Measurements from ENCODE around the gene NSUN2. TPM values are rescaled to one million over a fixed set of nuclear protein-coding genes. Genes with fewer than 3 reads are reported as not detected.
"Not testable (repeated sequence)": the region's sequence is repeated elsewhere in the genome, so short reads cannot be mapped to it uniquely, and the experiment has no call there.

The NSUN2 gene
- total RNA-seq, 2 donors from 2014 or later = 42.2 to 52.6 TPM

GRCh38 chr5:6574537-6575245, 58.2 kb downstream of the NSUN2 start:
- no peak for DNase-seq (ENCODE audit: low spot score)

GRCh38 chr5:6574111-6574510, 58.7 kb downstream of the NSUN2 start:
- no peak for TF ChIP-seq CTCF (IDR thresholded peaks at IDR 0.05)
- Histone ChIP-seq H3K4me1 (ENCODE audit: control insufficient read depth in 1 of 2, low read depth in 2 of 2) (peaks cover 14 to 17% of the 10 kb centered on the region in 2 donors), H3K4me3 (no peak overlapping the region), H3K36me3 (no peaks in the 10 kb centered on the region), H3K27ac (no peak overlapping the region), H3K27me3 (replicated peaks; ENCODE audit: insufficient read depth) (no peaks in the 10 kb centered on the region), H3K9me3 (no peaks in the 10 kb centered on the region)
- DNase-seq (ENCODE audit: low spot score) = no peak
- ATAC-seq (ENCODE audit: insufficient number of reproducible peaks, low FRiP score, low read depth) = no peak

More at GRCh38 chr5:6574537-6575245, 58.2 kb downstream of the NSUN2 start:
- no peaks in the 10 kb centered on the region for H3K9me3 ChIP-seq
- H3K27ac ChIP-seq = no peak overlapping the region
- no peak for TF ChIP-seq CTCF (IDR thresholded peaks at IDR 0.05)
- H3K27me3 ChIP-seq (replicated peaks; ENCODE audit: insufficient read depth) = no peaks in the 10 kb centered on the region
- H3K36me3 ChIP-seq = no peaks in the 10 kb centered on the region
- no peak for ATAC-seq (ENCODE audit: insufficient number of reproducible peaks, low FRiP score, low read depth)
- peaks cover 14 to 17% of the 10 kb centered on the region in 2 donors for H3K4me1 ChIP-seq (ENCODE audit: control insufficient read depth in 1 of 2, low read depth in 2 of 2)
- no peak overlapping the region for H3K4me3 ChIP-seq

GRCh38 chr5:6573651-6574101, 59.2 kb downstream of the NSUN2 start:
- Histone ChIP-seq H3K4me1 (ENCODE audit: control insufficient read depth in 1 of 2, low read depth in 2 of 2) (peaks cover 14 to 17% of the 10 kb centered on the region in 2 donors), H3K36me3 (no peaks in the 10 kb centered on the region), H3K27me3 (replicated peaks; ENCODE audit: insufficient read depth) (no peaks in the 10 kb centered on the region), H3K4me3 (no peak overlapping the region), H3K9me3 (no peaks in the 10 kb centered on the region), H3K27ac (no peak overlapping the region)
- DNase-seq (ENCODE audit: low spot score) = no peak
- ATAC-seq (ENCODE audit: insufficient number of reproducible peaks, low FRiP score, low read depth) = no peak
- TF ChIP-seq CTCF (IDR thresholded peaks at IDR 0.05) = no peak

DNA sequence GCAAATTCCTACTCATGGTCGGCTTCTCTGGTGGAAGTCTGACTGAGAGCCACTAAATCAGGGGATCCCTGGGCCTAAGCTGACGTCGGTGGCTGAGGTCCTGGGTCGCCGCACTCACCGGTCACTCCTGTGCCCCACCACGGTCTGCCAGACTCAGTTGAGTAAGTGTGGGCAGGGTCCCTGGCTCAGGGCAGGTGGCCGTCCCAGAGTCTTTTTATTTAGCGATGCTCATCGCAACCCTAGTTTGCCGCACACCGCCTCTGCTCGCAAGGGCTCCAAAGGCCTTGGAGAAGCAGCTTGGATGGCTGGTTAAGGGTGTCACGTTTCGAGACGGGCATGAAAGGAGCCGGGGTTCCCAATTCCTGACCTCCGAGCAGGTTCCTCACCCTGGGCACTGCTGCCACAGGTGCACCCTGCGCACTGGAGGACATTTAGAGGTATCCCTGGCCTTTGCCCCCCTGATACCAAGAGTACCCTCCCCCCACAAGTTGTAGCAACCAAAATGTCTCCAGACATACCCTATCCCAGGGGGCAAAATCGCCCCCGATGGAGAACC, 59.9 kb downstream of the NSUN2 start:
- DNase-seq (ENCODE audit: low spot score) (no peak), ATAC-seq (ENCODE audit: insufficient number of reproducible peaks, low FRiP score, low read depth) (no peak)
- TF ChIP-seq CTCF (IDR thresholded peaks at IDR 0.05) = no peak
- Histone ChIP-seq H3K9me3 (no peaks in the 10 kb centered on the region), H3K27me3 (replicated peaks; ENCODE audit: insufficient read depth) (no peaks in the 10 kb centered on the region), H3K27ac (no peak overlapping the region), H3K4me1 (ENCODE audit: control insufficient read depth in 1 of 2, low read depth in 2 of 2) (peaks cover 14 to 17% of the 10 kb centered on the region in 2 donors), H3K36me3 (no peaks in the 10 kb centered on the region), H3K4me3 (no peak overlapping the region)

DNA sequence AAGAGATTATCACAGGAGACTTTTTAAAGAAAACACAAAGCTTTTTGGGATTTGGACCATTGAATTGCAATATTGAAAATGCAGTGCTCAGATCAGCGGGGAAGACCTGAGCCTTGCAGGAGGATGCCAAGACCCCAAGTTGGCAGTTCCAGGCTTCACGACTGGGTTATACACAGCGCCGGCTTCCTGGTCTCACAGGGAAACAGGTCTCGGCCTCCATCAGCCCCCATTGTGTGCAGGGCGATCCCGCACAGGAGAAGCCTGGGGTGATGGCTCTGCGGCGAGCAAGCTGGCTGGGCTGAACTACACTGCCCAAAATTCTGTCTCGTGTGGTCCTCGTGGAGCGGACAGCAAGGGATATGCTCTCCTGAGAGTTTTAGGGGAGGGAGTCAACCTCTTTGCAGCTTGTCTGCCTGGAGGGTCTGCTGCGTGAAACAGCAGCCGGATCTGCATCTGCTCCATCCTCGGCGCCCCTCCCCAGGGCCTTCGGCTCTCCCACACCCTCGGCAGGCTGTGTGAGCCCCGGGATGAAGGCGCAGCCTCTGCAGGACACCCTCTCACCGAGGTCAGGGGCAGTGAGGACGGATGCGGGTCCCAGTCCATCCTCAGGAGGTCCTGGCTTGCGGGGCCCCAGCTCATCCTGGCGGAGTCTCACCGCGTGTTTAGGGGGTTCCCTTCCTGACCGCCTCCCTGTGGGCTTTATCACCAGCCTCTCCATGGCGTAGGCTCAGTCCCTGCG, 60.6 kb downstream of the NSUN2 start:
- no peaks in the 10 kb centered on the region for H3K9me3 ChIP-seq
- no peaks in the 10 kb centered on the region for H3K36me3 ChIP-seq
- ATAC-seq (ENCODE audit: insufficient number of reproducible peaks, low FRiP score, low read depth) (no peak), DNase-seq (ENCODE audit: low spot score) (no peak)
- H3K27me3 ChIP-seq (replicated peaks; ENCODE audit: insufficient read depth) = no peaks in the 10 kb centered on the region
- H3K4me1 ChIP-seq (ENCODE audit: control insufficient read depth in 1 of 2, low read depth in 2 of 2) = peaks cover 14 to 17% of the 10 kb centered on the region in 2 donors
- H3K27ac ChIP-seq = no peak overlapping the region
- no peak overlapping the region for H3K4me3 ChIP-seq
- no peak for TF ChIP-seq CTCF (IDR thresholded peaks at IDR 0.05)

DNA sequence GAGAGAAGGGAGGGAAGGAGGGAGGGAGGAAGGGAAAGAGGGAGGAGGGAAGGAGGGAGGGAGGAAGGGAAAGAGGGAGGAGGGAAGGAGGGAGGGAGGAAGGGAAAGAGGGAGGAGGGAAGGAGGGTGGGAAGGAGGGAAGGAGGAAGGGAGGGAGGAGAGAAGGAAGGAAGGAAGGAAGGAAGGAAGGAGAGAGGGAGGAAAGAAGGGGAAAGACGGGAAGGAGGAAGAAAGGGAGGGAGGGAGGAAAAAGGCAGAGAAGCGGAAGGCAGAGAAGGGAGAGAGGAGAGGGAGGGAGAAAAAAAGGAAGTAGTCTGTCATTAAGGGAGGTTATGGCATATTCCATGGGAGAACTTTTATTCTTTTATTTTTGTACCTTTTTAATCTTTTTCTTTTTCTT, 61.2 kb downstream of the NSUN2 start:
- H3K27ac ChIP-seq; DNase-seq (ENCODE audit: low spot score); H3K4me3 ChIP-seq; ATAC-seq (ENCODE audit: insufficient number of reproducible peaks, low FRiP score, low read depth); H3K9me3 ChIP-seq; H3K27me3 ChIP-seq (replicated peaks; ENCODE audit: insufficient read depth); H3K36me3 ChIP-seq: not testable (repeated sequence)
- peaks cover 13 to 15% of the 10 kb centered on the region in 2 donors for H3K4me1 ChIP-seq (ENCODE audit: control insufficient read depth in 1 of 2, low read depth in 2 of 2)

All from thoracic aorta (tissue), 2 donors.